NCI-H345 treated with DMSO at 0.1 percent for 48 hours (cell line): ENCODE measurements around the gene DNAH11.
"Not testable (repeated sequence)": the region's sequence is repeated elsewhere in the genome, so short reads cannot be mapped to it uniquely, and the experiment has no call there.

Experiments used
- DNase-seq: peaks from one replicate; lab custom pipeline; 2025; ENCODE audit not compliant: unreplicated experiment; lab: John Stamatoyannopoulos, UW

Gene DNAH11

GRCh38 chr7:21869785-21870402 lies 327.1 kb downstream of the DNAH11 start:
- DNase-seq = no peak

- no peak for DNase-seq
These were observed 340.2 kb downstream of the DNAH11 start for GRCh38 chr7:21883069-21883468.

- DNase-seq = not testable (repeated sequence)
These were observed 340.7 kb downstream of the DNAH11 start for GRCh38 chr7:21883501-21883900.

DNA sequence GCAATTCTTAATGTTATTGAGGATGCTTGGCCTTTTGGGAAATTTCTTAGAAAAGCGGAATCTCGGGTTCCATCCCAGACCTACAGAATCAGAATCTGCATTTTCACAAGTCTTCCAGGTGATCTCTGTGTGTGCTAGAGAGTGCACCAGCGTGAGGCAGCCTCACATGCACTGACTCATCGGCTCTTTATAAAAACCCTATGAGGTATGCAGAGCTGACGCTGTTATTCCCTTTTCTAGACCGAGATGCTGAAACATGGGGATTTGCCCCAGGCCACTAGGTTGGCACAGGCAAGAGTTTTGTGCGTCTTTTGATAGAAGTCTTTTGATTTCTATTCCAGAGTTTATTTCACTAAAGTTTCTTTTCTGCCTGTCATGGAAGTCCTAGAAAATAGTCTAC lies 341.7 kb downstream of the DNAH11 start:
- no peak for DNase-seq

DNA sequence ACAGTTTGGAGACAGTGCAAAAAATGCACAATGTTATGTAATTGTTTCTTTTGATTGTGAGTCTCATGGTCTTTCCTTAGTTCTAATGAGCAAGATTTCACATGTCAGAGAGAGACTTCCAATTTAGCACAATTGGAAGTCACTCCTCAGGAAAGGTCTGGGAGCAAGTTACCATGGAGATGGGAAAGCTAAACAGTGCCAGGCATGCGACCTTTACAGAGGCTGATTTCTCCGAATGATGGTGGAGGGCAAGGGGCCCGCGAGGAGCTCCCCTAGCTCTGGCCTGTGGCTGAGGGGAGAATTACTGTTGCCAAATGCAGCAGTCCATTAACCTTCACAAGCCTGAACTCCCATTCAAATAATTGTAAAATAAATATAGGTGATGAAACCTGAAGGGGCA lies 343.6 kb downstream of the DNAH11 start:
- DNase-seq = no peak

- DNase-seq = no peak
These were observed 344.5 kb downstream of the DNAH11 start for GRCh38 chr7:21887353-21887752.

DNA sequence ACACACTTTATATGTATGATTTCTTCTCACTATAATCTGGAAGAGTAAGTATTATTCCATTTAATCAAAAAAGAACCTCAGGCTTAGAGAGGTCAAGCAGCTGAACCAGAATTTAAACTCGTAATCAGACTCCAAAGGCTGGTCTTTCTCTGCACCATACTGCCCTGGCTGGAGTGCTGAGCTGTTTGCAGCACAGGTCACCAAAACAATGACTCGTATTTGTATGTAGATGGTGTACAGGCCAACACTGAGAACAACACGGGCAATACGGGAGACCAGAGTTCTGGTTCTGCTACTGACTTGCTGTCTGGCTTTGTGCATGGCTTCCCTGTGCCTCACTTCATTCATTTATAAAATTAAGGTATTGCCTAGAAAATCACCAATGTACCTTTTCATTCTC lies 344.9 kb downstream of the DNAH11 start:
- DNase-seq = no peak

DNA sequence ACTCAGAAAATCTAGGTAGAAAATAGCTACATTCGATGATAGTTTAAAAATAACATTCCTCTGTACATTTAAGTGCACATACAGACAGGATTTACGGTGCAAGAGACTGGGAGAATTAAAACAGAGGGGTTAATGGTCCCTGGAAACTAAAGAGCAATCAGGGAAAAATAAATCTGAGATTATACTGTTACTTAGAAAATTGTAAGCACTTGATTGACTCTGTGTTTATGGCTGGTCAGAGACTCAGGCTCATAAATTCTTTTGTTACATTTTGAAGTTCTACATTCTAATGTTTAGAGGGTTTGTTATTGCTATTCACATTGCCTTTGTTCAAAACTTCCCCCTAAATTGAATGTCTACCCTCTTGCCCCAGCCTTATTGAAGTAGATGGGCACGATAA lies 348.5 kb downstream of the DNAH11 start:
- DNase-seq = no peak

- no peak for DNase-seq
These were observed 350.6 kb downstream of the DNAH11 start for GRCh38 chr7:21893401-21893800.

GRCh38 chr7:21898265-21898930 lies 355.6 kb downstream of the DNAH11 start:
- no peak for DNase-seq

- DNase-seq = no peak
These were observed 359.4 kb downstream of the DNAH11 start for GRCh38 chr7:21902240-21902639.

DNA sequence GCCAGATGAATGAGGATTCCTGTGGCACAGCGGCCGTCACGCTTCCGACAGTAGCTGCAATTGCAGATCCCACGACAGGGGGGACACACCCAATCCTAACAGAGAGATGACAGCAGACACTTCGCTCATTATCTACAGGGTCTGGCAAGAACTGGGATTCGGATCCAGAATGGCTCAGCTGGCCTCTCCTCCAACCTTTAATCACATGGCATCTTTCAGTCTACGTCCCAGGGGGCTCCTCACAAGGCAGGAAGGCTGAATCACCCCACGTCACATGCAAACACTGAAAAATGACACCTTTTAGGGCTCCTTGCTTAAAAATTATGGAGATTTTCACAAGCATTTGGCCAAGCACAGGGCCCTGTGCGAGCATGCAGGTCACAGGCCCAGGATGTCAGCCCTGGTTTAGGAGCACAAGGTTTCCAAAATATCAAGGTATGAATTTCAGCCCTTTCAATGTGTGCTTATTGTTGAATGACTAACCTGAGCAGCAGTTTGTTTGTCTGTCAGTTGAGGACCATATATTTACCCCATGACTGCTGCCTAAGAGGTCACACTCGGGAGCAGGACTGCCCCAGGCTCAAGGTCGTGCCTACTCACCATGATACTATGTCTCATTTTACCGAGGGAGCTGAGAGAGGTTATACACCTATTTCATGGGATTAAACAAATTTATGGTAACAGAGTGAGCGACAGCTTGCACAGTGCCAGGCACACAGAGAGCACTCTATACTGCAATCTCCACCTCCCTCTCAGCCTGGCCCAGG lies 360.4 kb downstream of the DNAH11 start:
- DNase-seq = no peak

DNA sequence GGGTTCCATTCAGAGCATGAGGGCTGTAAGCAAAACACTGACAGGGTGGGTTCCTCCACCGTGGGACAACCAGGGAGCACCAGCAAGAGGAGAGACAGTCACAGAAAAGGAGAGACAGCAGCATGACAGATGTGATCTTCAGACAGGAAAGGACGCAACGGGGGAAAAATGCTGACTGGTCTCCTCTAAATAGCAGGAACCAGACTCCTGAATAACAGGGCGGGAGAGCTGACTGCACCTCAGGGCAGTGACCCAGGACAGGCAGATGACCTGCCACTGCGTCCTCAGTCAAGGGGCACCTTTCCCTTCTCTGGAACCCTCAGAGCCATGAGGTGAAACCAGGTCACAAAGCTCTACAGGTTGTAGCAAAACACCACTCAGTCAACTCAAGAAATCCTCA lies 365.9 kb downstream of the DNAH11 start:
- no peak for DNase-seq

DNA sequence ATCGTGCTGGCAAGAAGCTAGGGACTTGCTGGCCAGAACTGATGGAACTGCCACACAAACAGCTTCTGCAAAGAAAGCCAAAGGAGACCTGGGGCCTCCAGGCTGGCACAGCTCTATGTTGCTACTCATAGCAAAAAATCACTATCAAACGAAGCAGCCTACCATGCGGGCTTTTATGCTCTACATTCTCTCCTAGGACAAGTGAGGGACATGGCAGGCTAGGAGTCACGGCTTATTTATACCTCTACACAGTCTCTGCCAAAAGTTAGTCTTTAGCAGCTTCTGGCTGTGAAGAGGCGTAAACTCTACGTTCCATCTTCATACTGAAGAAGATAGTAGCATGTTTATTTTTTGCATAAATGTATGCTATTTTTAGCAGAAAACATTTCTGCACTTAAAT lies 367.4 kb downstream of the DNAH11 start:
- no peak for DNase-seq

GRCh38 chr7:21911341-21911875 lies 368.6 kb downstream of the DNAH11 start:
- no peak for DNase-seq

DNA sequence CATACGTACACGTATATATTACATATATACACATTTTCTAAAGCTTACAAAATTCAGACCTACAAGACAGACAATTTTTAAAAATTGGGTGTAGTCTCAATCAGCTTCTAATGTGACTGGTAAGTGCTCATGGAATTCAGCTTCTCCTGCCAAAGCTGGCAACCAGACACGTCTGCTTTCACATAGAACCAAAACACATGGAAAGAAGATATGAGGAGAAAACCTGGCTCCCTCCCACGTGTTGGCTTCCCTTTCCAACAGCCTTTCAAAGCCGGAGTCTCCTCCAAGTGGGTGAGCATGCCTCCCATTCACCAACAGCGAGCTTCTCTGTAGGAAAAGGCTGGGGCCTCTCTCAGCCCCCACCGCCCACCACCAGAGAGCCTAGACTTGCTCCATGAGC lies 369.5 kb downstream of the DNAH11 start:
- no peak for DNase-seq

- no peak for DNase-seq
These were observed 370.3 kb downstream of the DNAH11 start for GRCh38 chr7:21912931-21913780.

DNA sequence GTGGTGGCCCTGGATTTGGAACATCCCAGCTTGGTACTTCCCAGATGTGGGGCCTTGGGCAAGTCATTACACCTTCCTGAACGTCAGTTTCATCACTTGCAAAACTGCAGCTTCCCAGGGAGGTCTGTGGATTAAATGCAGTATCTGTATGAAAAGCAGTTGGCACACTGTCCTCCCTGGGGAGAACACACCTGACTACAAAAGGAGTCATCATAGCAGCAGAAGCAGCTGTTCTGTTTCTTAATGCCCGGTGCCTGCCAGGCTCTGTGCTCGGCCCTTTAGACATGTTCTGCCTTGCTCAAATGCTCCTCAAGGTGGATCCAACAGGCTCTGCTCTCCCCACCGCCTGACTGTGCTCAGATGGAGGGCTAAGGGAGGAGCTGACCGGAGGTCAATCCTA lies 371.8 kb downstream of the DNAH11 start:
- no peak for DNase-seq

GRCh38 chr7:21915140-21915539 lies 372.3 kb downstream of the DNAH11 start:
- DNase-seq = no peak

- no peak for DNase-seq
These were observed 373.3 kb downstream of the DNAH11 start for GRCh38 chr7:21916176-21916575.

GRCh38 chr7:21916629-21917028 lies 373.8 kb downstream of the DNAH11 start:
- no peak for DNase-seq
